K562 (cell line): ENCODE measurements around the gene SHLD1. TPM values are rescaled to one million over a fixed set of nuclear protein-coding genes. Genes with fewer than 3 reads are reported as not detected.
A peak's percentile ranks its signal among the peaks of the same experiment; 100 is the strongest.

Experiments
- ATAC-seq: fragments of 200-7000 bp; cut with Tn5 transposase; 3 replicates; pipeline ENCODE4 v1.9.1; 2020; ENCODE audit warnings: moderate library complexity
- BruUV-seq: library from RNA; stranded (reverse); fragments of 400-500 nt; replicated peaks from 2 replicates; lab custom pipeline; 2021; lab: Mats Ljungman, UMichigan
- CTCF ChIA-PET: fragments of 300-600 bp; formaldehyde crosslinking; extraction: SDS; loops from one replicate; lab custom pipeline; 2021; ENCODE audit warnings: low intra/inter-chr PET ratio; lab: Yijun Ruan, JAX
- POLR2A ChIA-PET: fragments of 300-600, 350-650 bp; sonication (Branson Sonifier 250); formaldehyde crosslinking; extraction: SDS; loops from one replicate; lab custom pipeline; 2021; ENCODE audit warnings: antibody characterized with exemption, inconsistent platforms; lab: Yijun Ruan, JAX
- DNase-seq, 4 experiments: peaks; one replicate each; pipeline versions ENCODE4 v3.0.0 to v3.0.0-alpha.2; 2011 to 2018; ENCODE audit warnings: low spot score in 3 of 4, mixed read lengths in 3 of 4; ENCODE audit errors: extremely low read depth in 1 of 4
- FAIRE-seq: peaks from 2 replicates; lab custom pipeline; 2011; peaks lifted over from hg19 to GRCh38; lab: Jason Lieb, UNC
- H2AFZ ChIP-seq: 2 replicates; pipeline ENCODE4 v1.6.0; 2011; ENCODE audit warnings: low read depth, low read length, control low read depth, inconsistent platforms
- H3K27ac ChIP-seq: fragments of 200-600 bp; 3 replicates; pipeline ENCODE4 v1.8.0; 2011; ENCODE audit warnings: low read depth, mild to moderate bottlenecking, control low read depth, inconsistent platforms, low read length, moderate library complexity, mixed read lengths; ENCODE audit errors: extremely low read depth
- H3K27me3 ChIP-seq, 2 experiments: fragments of 300-600 bp in 1 of 2; 2 replicates in 1 of 2; 3 replicates in 1 of 2; pipeline versions ENCODE4 v1.6.0 to v1.8.0; 2011; ENCODE audit warnings: inconsistent platforms in 2 of 2, low read length in 2 of 2, mild to moderate bottlenecking in 1 of 2, mixed read lengths in 1 of 2, moderate library complexity in 1 of 2; ENCODE audit not compliant: control insufficient read depth in 2 of 2, insufficient read depth in 2 of 2
- H3K36me3 ChIP-seq: fragments of 300-600 bp; 3 replicates; pipeline ENCODE4 v1.8.0; 2011; ENCODE audit warnings: mild to moderate bottlenecking, low read length, inconsistent platforms; ENCODE audit not compliant: control insufficient read depth, insufficient read depth
- H3K4me1 ChIP-seq, 2 experiments: fragments of 200-600 bp in 1 of 2; replicated peaks in 1 of 2; 2 replicates in 1 of 2; 3 replicates in 1 of 2; pipeline versions ENCODE4 v1.5.1 to v1.8.0; 2011; ENCODE audit warnings: inconsistent platforms in 2 of 2, low read length in 2 of 2, mild to moderate bottlenecking in 1 of 2, mixed read lengths in 1 of 2, moderate library complexity in 1 of 2; ENCODE audit not compliant: control insufficient read depth in 2 of 2, insufficient read depth in 2 of 2
- H3K4me2 ChIP-seq: 2 replicates; pipeline ENCODE4 v1.6.1; 2011; ENCODE audit warnings: low read length, control low read depth, inconsistent platforms, mixed read lengths; ENCODE audit not compliant: insufficient read depth
- H3K4me3 ChIP-seq: fragments of 200-600 bp; sonication (generic), shearing (Covaris generic); 2 replicates; pipeline ENCODE4 v1.5.1; 2016; ENCODE audit warnings: control low read depth, inconsistent platforms
- H3K79me2 ChIP-seq: fragments of 200-600 bp; 3 replicates; pipeline ENCODE4 v1.8.0; 2011; ENCODE audit warnings: low read length, inconsistent platforms; ENCODE audit not compliant: control insufficient read depth, insufficient read depth
- H3K9ac ChIP-seq, 2 experiments: 2 replicates each; pipeline versions ENCODE4 v1.6.0 to v1.6.1; 2011; ENCODE audit warnings: low read depth in 2 of 2, low read length in 2 of 2, control low read depth in 1 of 2, inconsistent platforms in 1 of 2, mild to moderate bottlenecking in 1 of 2, mixed read lengths in 1 of 2; ENCODE audit not compliant: insufficient read depth in 1 of 2
- H3K9me1 ChIP-seq: one replicate; pipeline ENCODE4 v1.6.0; 2011; ENCODE audit warnings: inconsistent platforms, mild to moderate bottlenecking, low read length, moderate library complexity; ENCODE audit not compliant: control insufficient read depth, insufficient read depth
- H3K9me3 ChIP-seq: replicated peaks from 2 replicates; pipeline ENCODE4 v1.5.1; 2011; ENCODE audit warnings: low read depth, low read length, inconsistent platforms; ENCODE audit not compliant: control insufficient read depth, insufficient read depth
- H4K20me1 ChIP-seq: replicated peaks from 2 replicates; pipeline ENCODE4 v1.6.1; 2011; ENCODE audit warnings: low read length, inconsistent platforms, mixed read lengths; ENCODE audit not compliant: control insufficient read depth, insufficient read depth
- CREB1 ChIP-seq, 2 experiments: sonication (generic) in 1 of 2; formaldehyde crosslinking in 1 of 2; IDR thresholded peaks; 2 replicates each; pipeline versions ENCODE4 v1.6.1 to v1.8.0; 2012 to 2022; ENCODE audit warnings: inconsistent platforms in 1 of 2, mild to moderate bottlenecking in 1 of 2, missing genetic modification reagents in 1 of 2, moderate library complexity in 1 of 2
- DDX20 ChIP-seq: fragments of 450-650 bp; IDR thresholded peaks from 2 replicates; pipeline ENCODE4 v1.6.1; 2016; ENCODE audit warnings: missing genetic modification characterization, low read depth, mild to moderate bottlenecking, missing compliant biosample characterization, moderate library complexity
- FIP1L1 ChIP-seq: fragments of 200-400 bp; formaldehyde crosslinking; IDR thresholded peaks from 2 replicates; pipeline ENCODE4 v1.6.1; 2018; ENCODE audit warnings: mild to moderate bottlenecking, low read depth, low read length; ENCODE audit not compliant: poor library complexity, severe bottlenecking
- HINFP ChIP-seq: fragments of 450-650 bp; conservative IDR thresholded peaks from 2 replicates; pipeline ENCODE4 v1.6.1; 2016; ENCODE audit warnings: missing genetic modification characterization, low read depth, mild to moderate bottlenecking, control low read depth, missing compliant biosample characterization
- MNT ChIP-seq, 2 experiments: fragments of 450-650 bp; conservative IDR thresholded peaks; 2 replicates each; pipeline ENCODE4 v1.6.1; 2017; ENCODE audit warnings: mild to moderate bottlenecking in 2 of 2, moderate library complexity in 2 of 2
- TEAD1 ChIP-seq, 2 experiments: fragments of 450-650 bp in 1 of 2; sonication (generic) in 1 of 2; formaldehyde crosslinking; IDR thresholded peaks; 2 replicates each; pipeline versions ENCODE4 v1.4.0 to v1.8.0; 2020 to 2022; ENCODE audit warnings: mild to moderate bottlenecking in 2 of 2, missing genetic modification reagents in 1 of 2
- ZBTB17 ChIP-seq: fragments of 450-650 bp; formaldehyde crosslinking; IDR thresholded peaks from 2 replicates; pipeline ENCODE4 v1.4.0; 2020; ENCODE audit warnings: mild to moderate bottlenecking
- ZBTB9 ChIP-seq: fragments of 450-650 bp; formaldehyde crosslinking; IDR thresholded peaks from 2 replicates; pipeline ENCODE4 v1.4.0; 2020; ENCODE audit warnings: mild to moderate bottlenecking, moderate library complexity
- ZNF121 ChIP-seq: sonication (generic); formaldehyde crosslinking; conservative IDR thresholded peaks from 2 replicates; pipeline ENCODE4 v1.8.0; 2022; ENCODE audit warnings: missing genetic modification reagents
- ZNF445 ChIP-seq: fragments of 250-450 bp; sonication (Bioruptor Pico); IDR thresholded peaks from 2 replicates; pipeline ENCODE4 v1.4.0; 2020; ENCODE audit warnings: low read depth, mild to moderate bottlenecking, moderate library complexity
- WGBS: fragments of 100-300 bp; shearing (Covaris generic); methylation state at CpG from one replicate; pipeline ENCODE4 v1.1.6; 2016; ENCODE audit warnings: low coverage, mixed read lengths; ENCODE audit not compliant: insufficient coverage; ENCODE audit errors: missing lambda C conversion rate; 5-methylcytosine and 5-hydroxymethylcytosine counted together
- in situ Hi-C: fragments of 300-500 bp; cut with MboI; formaldehyde crosslinking; loops from 4 replicates; pipeline ENCODE4 v1.15.0; 2018; ENCODE audit warnings: inconsistent platforms, mixed read lengths
- intact Hi-C: fragments of 100-400 bp; cut with micrococcal nuclease; formaldehyde crosslinking; loops from 2 replicates; pipeline ENCODE4 v1.14.2; 2022
- polyA plus RNA-seq, 8 experiments: library from polyadenylated mRNA; depleted of rRNA in 4 of 8; stranded (reverse) in 5 of 8; unstranded in 3 of 8; fragments of >200 nt; fragmentation: Nextera tagmentation in 2 of 8; fragmentation: Illumina TruSeq in 1 of 8; extraction: Ambion mirVana in 2 of 8; extraction: Trizol in 1 of 8; gene quantifications; 2 replicates each; pipeline versions ENCODE4 v1.2.1 to v1.2.3, GENCODE V29; 2011 to 2014; ENCODE audit warnings: inconsistent platforms in 1 of 8, missing spikeins in 1 of 8
- total RNA-seq, 7 experiments: library from RNA; depleted of rRNA in 6 of 7; stranded (reverse); fragments of >200 nt in 6 of 7; fragmentation: Illumina TruSeq in 2 of 7; extraction: Trizol in 2 of 7; gene quantifications; 2 replicates each; pipeline versions ENCODE4 v1.2.1 to v1.2.3, GENCODE V29; 2011 to 2021; ENCODE audit warnings: low replicate concordance in 1 of 7
- TF ChIP-seq, protein P1 (sequence below): fragments of 250-450 bp; sonication (Bioruptor Pico); IDR thresholded peaks from 2 replicates; pipeline ENCODE4 v1.5.1; 2021; ENCODE audit warnings: mild to moderate bottlenecking
- TF ChIP-seq, protein P2 (sequence below), 2 experiments: IDR thresholded peaks in 1 of 2; conservative IDR thresholded peaks in 1 of 2; 2 replicates each; pipeline ENCODE4 v1.6.1; 2016; ENCODE audit warnings: low read depth in 2 of 2, mild to moderate bottlenecking in 1 of 2, missing compliant biosample characterization in 1 of 2, missing genetic modification characterization in 1 of 2, moderate library complexity in 1 of 2

Gene SHLD1
- total and polyA plus RNA-seq, 9 of the 15 experiments (the other 6 are each of a cell fraction or from before 2014, with no cell fraction given) = 3.7 to 21.6 (median 8.2) TPM

- in situ Hi-C loops (no loop called here), intact Hi-C loops (no loop called here)
- no peaks in the 10 kb centered on the region for H3K9me3 ChIP-seq
- no peaks in the 10 kb centered on the region for H3K36me3 ChIP-seq
- 25% methylated on average over 1 of the region's 1 CpG for WGBS
- DNase-seq = no peak
- POLR2A ChIA-PET = no interaction called here
- H3K4me3 ChIP-seq = no peak overlapping the region
- H3K4me2 ChIP-seq = no peak overlapping the region
- H3K27ac ChIP-seq = no peak overlapping the region
- BruUV-seq = no TSS peak
- no peaks in the 10 kb centered on the region for H3K27me3 ChIP-seq
- H4K20me1 ChIP-seq = no peaks in the 10 kb centered on the region
- no peak overlapping the region for H2AFZ ChIP-seq
- peaks cover 4% of the 10 kb centered on the region in 2 experiments; a peak in 3 of 5 replicates for H3K4me1 ChIP-seq
- no peak overlapping the region for H3K9ac ChIP-seq
- ATAC-seq = no peak
- H3K79me2 ChIP-seq = no peaks in the 10 kb centered on the region
- no peaks in the 10 kb centered on the region for H3K9me1 ChIP-seq
- CTCF ChIA-PET = no interaction called here
- no peak for FAIRE-seq
- peak; percentile 78 for TF ChIP-seq HINFP (tag)
- TF ChIP-seq ZNF445 (CRISPR knock-in tag) = no peak
- TF ChIP-seq MNT (conservative IDR thresholded peaks at IDR 0.05) = no peak
- 0 out of 2 replicates have a peak, but pooled peaks have one; percentile 50 for TF ChIP-seq ZBTB9 (CRISPR knock-in tag)
- TF ChIP-seq, protein P1, sequence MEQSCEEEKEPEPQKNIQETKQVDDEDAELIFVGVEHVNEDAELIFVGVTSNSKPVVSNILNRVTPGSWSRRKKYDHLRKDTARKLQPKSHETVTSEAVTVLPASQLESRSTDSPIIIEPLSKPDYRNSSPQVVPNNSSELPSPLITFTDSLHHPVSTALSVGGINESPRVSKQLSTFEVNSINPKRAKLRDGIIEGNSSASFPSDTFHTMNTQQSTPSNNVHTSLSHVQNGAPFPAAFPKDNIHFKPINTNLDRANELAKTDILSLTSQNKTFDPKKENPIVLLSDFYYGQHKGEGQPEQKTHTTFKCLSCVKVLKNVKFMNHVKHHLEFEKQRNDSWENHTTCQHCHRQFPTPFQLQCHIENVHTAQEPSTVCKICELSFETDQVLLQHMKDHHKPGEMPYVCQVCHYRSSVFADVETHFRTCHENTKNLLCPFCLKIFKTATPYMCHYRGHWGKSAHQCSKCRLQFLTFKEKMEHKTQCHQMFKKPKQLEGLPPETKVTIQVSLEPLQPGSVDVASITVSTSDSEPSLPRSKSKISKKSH (CRISPR knock-in tag) = no peak
- TF ChIP-seq TEAD1 (CRISPR knock-in tag; IDR thresholded peaks at IDR 0.05) = 0 out of 4 replicates have a peak, but pooled peaks of 1 of the 2 experiments have one; percentile 53
- TF ChIP-seq DDX20 (tag) = peak; percentile 77
- TF ChIP-seq, protein P2, sequence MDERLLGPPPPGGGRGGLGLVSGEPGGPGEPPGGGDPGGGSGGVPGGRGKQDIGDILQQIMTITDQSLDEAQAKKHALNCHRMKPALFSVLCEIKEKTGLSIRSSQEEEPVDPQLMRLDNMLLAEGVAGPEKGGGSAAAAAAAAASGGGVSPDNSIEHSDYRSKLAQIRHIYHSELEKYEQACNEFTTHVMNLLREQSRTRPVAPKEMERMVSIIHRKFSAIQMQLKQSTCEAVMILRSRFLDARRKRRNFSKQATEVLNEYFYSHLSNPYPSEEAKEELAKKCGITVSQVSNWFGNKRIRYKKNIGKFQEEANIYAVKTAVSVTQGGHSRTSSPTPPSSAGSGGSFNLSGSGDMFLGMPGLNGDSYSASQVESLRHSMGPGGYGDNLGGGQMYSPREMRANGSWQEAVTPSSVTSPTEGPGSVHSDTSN (CRISPR knock-in tag; IDR thresholded peaks at IDR 0.05; ENCODE audit: low read depth) = no peak
- TF ChIP-seq, protein P2 (tag; conservative IDR thresholded peaks at IDR 0.05; ENCODE audit: low read depth) = no peak
- TF ChIP-seq CREB1 (IDR thresholded peaks at IDR 0.05) = no peak
- no peak for TF ChIP-seq CREB1 (CRISPR knock-in tag; IDR thresholded peaks at IDR 0.05)
- no peak for TF ChIP-seq FIP1L1
- no peak for TF ChIP-seq ZNF121 (CRISPR knock-in tag)
- peak; percentile 41; the same call in 1 of the 2 replicates for TF ChIP-seq ZBTB17 (CRISPR knock-in tag)
Measured at GRCh38 chr20:5746064-5746463, 4.1 kb upstream of the SHLD1 start.
